Ovary (tissue), 9 donors: ENCODE measurements around the gene LIPC. TPM values are rescaled to one million over a fixed set of nuclear protein-coding genes. Genes with fewer than 3 reads are reported as not detected.

Experiments used
- DNase-seq, 5 donors: peaks; one replicate each; pipeline ENCODE4 v3.0.0-alpha.2; 2019 to 2020
- H3K27ac ChIP-seq, 2 donors: fragments of 200-600 bp; one replicate each; pipeline versions ENCODE4 v1.5.1 to v1.8.0; 2019 to 2022
- H3K27me3 ChIP-seq: fragments of 200-600 bp; one replicate; pipeline ENCODE4 v1.8.0; 2022
- H3K36me3 ChIP-seq: fragments of 200-600 bp; sonication (generic); one replicate; pipeline ENCODE4 v1.5.1; 2019
- H3K4me1 ChIP-seq: one replicate; pipeline ENCODE4 v1.8.1; 2013; ENCODE audit warnings: mild to moderate bottlenecking, moderate library complexity; ENCODE audit not compliant: insufficient read depth
- H3K4me3 ChIP-seq: fragments of 200-600 bp; sonication (generic); one replicate; pipeline ENCODE4 v1.5.1; 2017
- H3K9me3 ChIP-seq, 2 donors: fragments of 200-600 bp in 1 of 2; sonication (generic) in 1 of 2; one replicate each; pipeline versions ENCODE4 v1.5.1 to v1.8.1; 2013 to 2019; ENCODE audit warnings: mild to moderate bottlenecking in 1 of 2, moderate library complexity in 1 of 2
- EP300 ChIP-seq: sonication (generic); formaldehyde crosslinking; IDR thresholded peaks from one replicate; pipeline ENCODE4 v1.6.1; 2017; ENCODE audit warnings: antibody characterized with exemption
- POLR2A ChIP-seq: fragments of 450-650 bp; IDR thresholded peaks from one replicate; pipeline ENCODE4 v1.6.1; 2017; ENCODE audit warnings: antibody characterized with exemption, mild to moderate bottlenecking, moderate library complexity
- WGBS, 3 donors: extraction: QIAGEN DNeasy Blood & Tissue Kit in 1 of 3; methylation state at CpG; one replicate each; pipeline versions ENCODE4 v1.1.5 to v1.1.7; 2013 to 2017; 5-methylcytosine and 5-hydroxymethylcytosine counted together
- intact Hi-C, 4 donors: fragments of 100-400 bp; cut with DNase I; formaldehyde crosslinking; loops; one replicate each; pipeline versions ENCODE4 v1.11.0 to v1.15.1; 2022 to 2023
- polyA plus RNA-seq, 2 donors: library from polyadenylated mRNA; stranded (reverse); fragments of 200-250 nt in 1 of 2; fragments of 350-450 nt in 1 of 2; fragmentation: Illumina TruSeq in 1 of 2; extraction: RNeasy Lipid Tissue Mini Kit (QIAGEN cat#74804) in 1 of 2; gene quantifications; one replicate each; pipeline ENCODE4 v1.2.3, GENCODE V29; 2013 to 2014
- small RNA-seq: library from RNA; depleted of rRNA; stranded (forward); fragments of <200 nt; gene quantifications from one replicate; pipeline ENCODE3, GENCODE V24; 2016
- total RNA-seq, 7 donors: library from RNA; depleted of rRNA in 2 of 7; stranded (reverse); fragments of >200 nt in 2 of 7; fragmentation: NEBNext Ultra II Directional in 3 of 7; extraction: Animal tissue kit (Norgen Biotek cat#: 25700) in 3 of 7; gene quantifications; one replicate each; pipeline versions ENCODE4 v1.1.0 to v1.2.4, GENCODE V29; 2016 to 2023
- TF ChIP-seq, protein P1 (sequence below), 3 donors: fragments of 450-650 bp in 2 of 3; fragments of 200-600 bp in 1 of 3; IDR thresholded peaks; one replicate each; pipeline versions ENCODE4 v1.5.1 to v1.8.0; 2016 to 2022; ENCODE audit warnings: antibody characterized with exemption in 3 of 3, mild to moderate bottlenecking in 1 of 3
- donor health status: DM: no; HTN: no; CAD: no; lungs with moderate emphysema.
- donor health status: DM: no; HTN: no; CAD: no.
- donor health status: Bipolar disorder and iron deficiency.
- donor health status: DM: yes; HTN: yes; CAD: no.
- donor health status: DM: no; HTN: no; CAD: no.
- donor health status: DM: yes; HTN: yes; CAD: no.

Gene LIPC
- total and polyA plus RNA-seq, 9 donors = 0.28 to 1.1 (median 0.72) TPM

DNA sequence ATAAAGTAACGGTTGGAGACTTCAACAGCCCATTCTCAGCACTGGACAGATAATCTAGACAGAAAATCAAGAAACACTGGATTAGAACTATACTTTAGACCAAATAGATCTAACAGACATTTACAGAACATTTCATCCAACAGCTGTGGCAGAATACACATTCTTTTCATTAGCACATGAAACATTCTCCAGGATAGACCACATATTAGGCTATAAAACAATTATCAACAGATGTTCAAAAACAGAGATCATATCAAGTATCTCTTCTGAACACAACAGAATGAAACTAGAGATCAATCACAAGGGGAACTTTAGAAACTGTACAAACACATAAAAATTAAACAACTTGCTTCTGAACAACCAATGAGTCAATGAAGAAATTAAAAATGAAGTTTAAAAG is 184.4 kb downstream of the LIPC start:
- no peaks in the 10 kb centered on the region for H3K36me3 ChIP-seq
- TF ChIP-seq EP300 (no peak), POLR2A (no peak)
- TF ChIP-seq, protein P1, sequence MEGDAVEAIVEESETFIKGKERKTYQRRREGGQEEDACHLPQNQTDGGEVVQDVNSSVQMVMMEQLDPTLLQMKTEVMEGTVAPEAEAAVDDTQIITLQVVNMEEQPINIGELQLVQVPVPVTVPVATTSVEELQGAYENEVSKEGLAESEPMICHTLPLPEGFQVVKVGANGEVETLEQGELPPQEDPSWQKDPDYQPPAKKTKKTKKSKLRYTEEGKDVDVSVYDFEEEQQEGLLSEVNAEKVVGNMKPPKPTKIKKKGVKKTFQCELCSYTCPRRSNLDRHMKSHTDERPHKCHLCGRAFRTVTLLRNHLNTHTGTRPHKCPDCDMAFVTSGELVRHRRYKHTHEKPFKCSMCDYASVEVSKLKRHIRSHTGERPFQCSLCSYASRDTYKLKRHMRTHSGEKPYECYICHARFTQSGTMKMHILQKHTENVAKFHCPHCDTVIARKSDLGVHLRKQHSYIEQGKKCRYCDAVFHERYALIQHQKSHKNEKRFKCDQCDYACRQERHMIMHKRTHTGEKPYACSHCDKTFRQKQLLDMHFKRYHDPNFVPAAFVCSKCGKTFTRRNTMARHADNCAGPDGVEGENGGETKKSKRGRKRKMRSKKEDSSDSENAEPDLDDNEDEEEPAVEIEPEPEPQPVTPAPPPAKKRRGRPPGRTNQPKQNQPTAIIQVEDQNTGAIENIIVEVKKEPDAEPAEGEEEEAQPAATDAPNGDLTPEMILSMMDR (IDR thresholded peaks at IDR 0.05) = no peak
- WGBS, 3 donors = 91 to 98% (median 95%) methylated on average over 1 of the region's 1 CpG
- intact Hi-C loops = no loop called here
- no peak for DNase-seq
- no peak overlapping the region for H3K27ac ChIP-seq
- H3K27me3 ChIP-seq = no peaks in the 10 kb centered on the region
- no peak overlapping the region for H3K4me3 ChIP-seq
- H3K4me1 ChIP-seq = no peaks in the 10 kb centered on the region
- H3K9me3 ChIP-seq = peaks cover 0 to 2% of the 10 kb centered on the region in 2 donors

Small RNA genes within 50 kb of the gene (small RNA-seq; reads per million reads assigned to genes)
- gene AC084781.2 = not detected
